ENCODE results near the gene SLC29A3. TPM values are rescaled to one million over a fixed set of nuclear protein-coding genes. Genes with fewer than 3 reads are reported as not detected.

Gene SLC29A3
- total RNA-seq: 1.8 and 4.1 TPM in 2 replicates

DNA sequence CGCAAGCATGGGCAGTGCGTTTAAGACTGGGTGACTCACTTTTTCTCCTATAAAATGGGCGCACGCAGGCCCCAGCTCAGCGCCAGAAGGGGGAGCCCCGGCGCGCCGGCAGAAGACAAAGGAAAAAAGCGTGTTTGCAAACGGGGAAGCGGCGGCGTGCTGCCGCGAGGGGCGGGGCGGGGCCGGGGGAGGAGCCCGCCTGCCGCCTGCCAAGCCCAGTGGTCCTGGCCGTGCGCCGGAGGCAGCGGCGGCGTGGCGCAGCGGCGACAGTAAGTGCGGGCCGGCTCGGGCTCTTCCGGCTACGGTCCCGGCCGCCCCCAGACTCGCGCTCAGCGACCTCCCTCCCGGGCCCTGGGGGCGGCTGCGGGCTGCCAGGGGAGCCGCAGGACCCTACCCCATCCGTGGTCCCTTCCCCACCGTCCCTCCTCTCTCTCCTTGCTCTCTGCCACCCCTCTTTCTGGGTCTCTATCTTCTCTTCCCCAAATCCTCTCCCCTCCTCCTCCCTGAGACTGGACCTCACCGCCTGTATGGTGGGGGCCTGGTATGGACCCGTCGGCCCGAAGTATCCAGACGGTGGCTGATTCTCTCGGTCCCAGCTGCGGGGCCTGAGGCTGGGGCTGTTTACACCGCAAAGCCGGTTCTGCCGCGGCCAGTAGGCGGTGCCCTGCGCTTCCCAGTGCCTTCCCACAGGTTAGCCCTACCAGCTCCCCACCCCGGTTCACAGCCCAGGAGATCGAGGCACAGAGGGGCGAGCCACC is at the start of gene SLC29A3:
TSS of gene SLC29A3 (plus strand) at position 218 of the 758 bp plus-strand sequence. CDS start at position 269, 51 bp downstream.

GRCh38 chr10:71396711-71397295 is 77.7 kb downstream of the SLC29A3 start, which contains the start of gene CDH23:
Gene CDH23, plus strand, starts transcription at chr10:71396920. Its CDS starts 42,912 bp downstream, at chr10:71439832.

Other genes with a start within 250 kb of the SLC29A3 start
- gene UNC5B, start 106.7 kb upstream of the SLC29A3 start, total RNA-seq: 3.1 and 3.3 TPM in 2 replicates
- not detected in 2 replicates for gene CDH23, start 77.7 kb downstream of the SLC29A3 start, total RNA-seq